ENCODE results near the gene TRABD2B. TPM values are rescaled to one million over a fixed set of nuclear protein-coding genes. Genes with fewer than 3 reads are reported as not detected.
A peak's percentile ranks its signal among the peaks of the same experiment; 100 is the strongest.

TRABD2B gene
- total RNA-seq, 1 donor from 2014 or later, result under 0.01 TPM

DNA sequence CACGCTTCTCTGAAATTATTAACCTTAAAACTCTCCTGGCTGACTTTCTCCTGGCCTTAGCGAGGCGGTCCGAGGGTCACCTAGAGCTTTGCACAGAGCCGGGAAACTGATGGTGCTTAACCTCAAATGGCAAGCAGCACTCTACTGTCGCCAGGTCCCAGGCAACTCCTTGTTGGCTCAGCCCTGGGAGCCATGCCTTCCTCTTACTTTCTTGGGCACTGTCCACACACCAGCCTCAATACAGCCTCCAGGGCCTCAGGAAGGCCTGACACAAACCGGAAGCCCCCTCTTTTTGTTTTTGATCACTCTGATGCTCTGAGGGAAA lies 3.8 kb downstream of the TRABD2B start:
- no peak for DNase-seq (ENCODE audit: low read depth in 2 of 2)

DNA sequence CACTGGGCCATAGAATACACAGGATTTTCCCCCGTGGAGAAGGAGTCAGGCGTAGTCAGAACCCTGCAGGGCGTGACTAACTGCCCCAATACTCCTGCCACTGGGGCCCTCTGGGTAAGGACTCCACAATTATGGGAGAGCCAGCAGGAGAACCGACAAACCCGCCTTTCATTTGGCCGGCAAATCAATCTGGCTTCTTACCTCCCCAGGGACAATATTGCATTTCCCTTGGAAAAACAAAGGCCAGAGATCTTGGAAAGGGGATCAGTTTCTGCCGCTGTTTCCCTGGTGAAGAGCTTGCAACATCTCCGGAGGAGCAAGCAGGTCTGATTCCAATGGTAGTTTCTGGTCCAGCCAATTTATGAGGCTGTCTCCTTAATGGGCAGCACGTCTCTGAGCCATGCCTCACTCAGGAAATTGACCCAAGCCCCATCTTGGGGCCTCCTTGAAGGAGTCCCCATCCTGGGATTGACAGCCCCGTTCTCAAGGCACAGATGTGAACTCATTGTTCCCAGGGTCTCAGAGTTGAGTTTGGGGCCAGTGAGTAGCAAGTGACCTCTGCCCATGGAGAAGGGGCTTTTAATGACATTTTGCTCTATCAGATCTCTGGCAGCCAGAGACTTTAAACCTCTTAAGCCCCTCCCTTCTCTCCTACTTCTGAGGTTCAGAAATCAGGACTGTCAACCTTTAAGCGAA lies 4.3 kb downstream of the TRABD2B start:
- DNase-seq (ENCODE audit: low read depth in 2 of 2), result no peak

DNA sequence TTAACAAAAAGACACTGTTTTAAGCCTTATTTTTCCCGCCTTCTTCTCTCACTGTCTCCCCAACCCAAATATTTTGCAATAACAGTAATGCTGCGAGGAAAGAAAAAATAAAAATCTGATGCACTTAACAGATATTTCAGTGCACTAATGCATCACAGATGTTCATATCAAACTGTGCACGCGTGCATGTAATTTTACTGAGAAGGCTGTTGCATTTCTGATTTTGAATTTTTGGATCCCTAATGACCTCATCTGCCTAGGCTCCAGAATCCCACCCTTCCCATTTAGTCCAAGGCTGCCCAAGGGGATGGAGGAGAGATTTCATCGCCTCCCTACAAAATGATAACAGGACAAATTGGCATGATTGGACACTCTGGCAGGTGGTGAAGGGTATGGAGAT lies 5.5 kb downstream of the TRABD2B start:
- DNase-seq (ENCODE audit: low read depth in 2 of 2), result no peak

DNA sequence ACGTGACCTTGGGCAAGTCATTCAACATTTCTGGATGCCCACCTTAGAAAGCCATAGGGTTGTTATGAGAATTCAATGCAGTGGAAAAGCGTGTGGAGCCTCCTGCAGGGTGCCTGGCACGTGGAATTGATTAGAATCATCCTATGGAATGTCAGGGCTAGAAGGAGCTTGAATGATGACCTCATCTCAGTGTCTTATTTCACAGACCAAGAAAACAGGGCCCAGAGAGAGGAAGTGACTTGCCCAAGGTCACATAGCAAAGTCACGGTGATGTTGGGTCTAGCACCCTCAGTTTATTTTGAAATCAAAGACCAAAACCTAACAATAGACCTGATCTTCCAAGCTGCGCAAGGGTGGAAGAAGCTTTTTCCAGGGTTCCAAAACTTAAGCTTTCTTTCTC lies 6.0 kb downstream of the TRABD2B start:
- DNase-seq (ENCODE audit: low read depth in 2 of 2), result no peak

DNA sequence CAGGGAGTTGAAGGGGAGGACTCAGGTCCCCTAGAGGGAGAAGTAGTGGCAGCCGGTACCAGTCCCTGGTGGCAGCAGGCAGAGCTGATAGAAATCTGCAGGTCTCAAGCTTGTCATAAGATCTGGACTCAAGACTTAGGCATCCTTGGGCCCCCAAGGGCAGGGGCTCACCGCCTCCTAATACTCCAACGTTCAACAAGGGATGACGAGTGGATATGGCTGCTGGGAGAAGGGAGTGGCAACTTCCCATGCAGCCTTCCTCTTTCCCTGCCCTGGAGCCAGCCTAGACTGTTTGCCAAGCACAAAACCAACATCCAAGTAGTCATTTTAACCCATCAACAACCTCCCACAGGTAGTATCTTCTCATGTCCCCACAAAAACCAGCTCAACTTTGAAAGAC lies 6.9 kb downstream of the TRABD2B start:
- DNase-seq (ENCODE audit: low read depth in 2 of 2), result no peak

DNA sequence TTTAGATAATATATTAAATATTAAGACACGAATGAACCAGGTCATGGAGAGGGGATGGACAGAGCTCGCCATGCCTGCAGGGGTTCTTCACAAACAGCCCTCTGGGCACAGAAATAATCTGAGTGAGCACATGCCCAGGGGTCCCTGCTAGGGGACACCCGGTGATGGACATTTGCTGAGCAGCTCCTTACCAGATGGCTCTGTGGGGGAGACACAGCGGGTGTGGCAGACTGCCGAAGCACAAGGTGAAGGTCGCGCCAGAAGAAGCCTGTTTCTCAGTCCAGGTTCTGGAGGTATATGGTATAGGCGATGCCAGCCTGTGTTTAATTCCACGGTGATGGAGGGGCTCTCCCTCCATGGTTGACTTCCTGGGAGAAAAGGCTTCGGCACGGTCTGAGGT lies 9.6 kb downstream of the TRABD2B start:
- DNase-seq (ENCODE audit: low read depth in 2 of 2), result no peak

DNA sequence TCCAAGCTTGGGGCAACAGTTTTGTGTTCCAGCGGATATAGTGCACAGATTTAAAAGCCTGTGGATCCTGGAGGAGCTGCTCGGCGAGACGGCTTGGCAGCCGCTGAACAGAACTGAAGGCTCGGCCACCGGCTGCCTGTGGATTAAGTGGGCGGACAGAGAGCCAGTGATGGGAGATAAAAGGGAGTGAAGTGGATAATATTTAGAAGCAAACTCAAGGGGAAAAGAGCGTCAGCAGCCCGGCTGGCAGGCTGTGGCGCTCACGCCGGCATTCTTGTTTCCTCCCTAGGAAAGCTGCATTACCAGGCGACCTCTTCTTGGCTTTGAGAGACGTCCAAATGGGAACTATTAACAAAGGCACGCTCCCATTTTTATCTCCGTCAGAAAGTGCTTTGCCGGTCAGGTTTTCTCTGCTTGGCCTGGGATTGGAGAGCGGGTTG lies 10.4 kb downstream of the TRABD2B start:
- no peak for DNase-seq (ENCODE audit: low read depth in 2 of 2)

DNA sequence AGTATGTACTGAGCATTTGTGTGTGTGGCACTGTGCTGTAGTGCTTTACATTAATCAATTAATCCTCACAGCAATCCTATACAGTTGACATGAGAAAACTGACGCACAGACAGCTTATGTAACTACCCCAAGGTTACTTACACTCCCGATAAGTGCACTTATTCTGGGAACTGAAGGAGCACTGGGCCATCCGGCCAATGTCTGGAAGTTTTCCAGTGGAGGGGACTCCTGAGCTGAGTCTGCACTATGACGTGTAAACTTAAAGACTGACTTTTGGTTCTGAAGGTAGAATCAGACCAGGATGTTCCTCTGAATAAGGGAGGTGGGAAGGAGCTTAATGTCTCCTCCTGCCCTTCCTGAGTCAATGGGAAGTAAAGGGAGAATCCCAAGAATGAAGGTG lies 12.2 kb downstream of the TRABD2B start:
- DNase-seq (ENCODE audit: low read depth in 2 of 2), result no peak

DNA sequence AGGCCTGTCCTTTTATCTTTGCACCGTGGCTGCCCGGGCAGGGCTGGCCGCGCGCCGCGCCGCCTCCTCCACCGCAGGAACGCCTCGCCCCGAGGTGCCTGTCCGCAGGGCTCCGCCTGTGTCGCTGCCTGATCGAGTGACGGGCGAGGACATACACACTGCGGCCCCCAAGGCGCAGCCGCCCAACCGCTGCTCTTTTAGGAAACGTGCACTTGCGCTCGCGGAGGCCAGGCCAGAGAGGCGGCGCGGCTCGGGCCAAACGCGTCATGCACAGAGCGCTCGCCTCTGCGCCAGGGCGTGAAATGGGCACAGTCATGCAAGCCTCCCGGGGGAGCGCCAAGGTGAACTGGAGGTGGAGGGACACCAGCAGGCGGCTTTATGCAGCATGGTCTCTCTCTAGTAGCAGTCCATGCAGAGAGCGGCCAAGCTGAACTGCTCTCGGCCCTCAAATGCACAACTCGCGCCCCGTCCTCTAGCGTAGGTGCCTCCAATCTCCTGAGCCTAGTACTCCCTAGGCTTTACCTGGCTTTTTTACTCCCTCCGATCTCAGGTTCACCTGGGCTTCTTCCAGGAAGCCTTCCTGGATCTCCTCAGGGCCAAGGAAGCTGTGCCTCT lies 12.9 kb downstream of the TRABD2B start:
- DNase-seq (ENCODE audit: low read depth in 2 of 2), result no peak

DNA sequence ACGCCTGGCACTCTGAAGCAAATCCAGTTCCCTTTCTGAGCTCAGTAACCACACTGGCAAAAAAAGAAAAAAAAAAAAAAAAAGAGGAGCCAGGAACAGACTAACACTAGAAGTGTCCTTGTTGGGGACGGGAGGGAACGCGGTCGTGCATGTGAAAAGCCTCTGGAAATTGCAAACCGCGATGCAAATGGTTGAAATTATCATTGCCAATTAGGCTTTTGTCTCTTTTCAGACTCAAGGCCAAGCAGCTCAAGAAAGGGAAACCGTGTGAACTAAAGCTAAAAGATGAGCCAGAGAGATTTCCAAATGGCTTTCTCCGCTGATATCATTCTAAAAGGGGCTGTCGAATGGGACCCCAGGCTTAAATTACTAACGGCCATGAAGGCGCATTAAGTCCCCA lies 13.5 kb downstream of the TRABD2B start:
- DNase-seq (ENCODE audit: low read depth in 2 of 2), result no peak

DNA sequence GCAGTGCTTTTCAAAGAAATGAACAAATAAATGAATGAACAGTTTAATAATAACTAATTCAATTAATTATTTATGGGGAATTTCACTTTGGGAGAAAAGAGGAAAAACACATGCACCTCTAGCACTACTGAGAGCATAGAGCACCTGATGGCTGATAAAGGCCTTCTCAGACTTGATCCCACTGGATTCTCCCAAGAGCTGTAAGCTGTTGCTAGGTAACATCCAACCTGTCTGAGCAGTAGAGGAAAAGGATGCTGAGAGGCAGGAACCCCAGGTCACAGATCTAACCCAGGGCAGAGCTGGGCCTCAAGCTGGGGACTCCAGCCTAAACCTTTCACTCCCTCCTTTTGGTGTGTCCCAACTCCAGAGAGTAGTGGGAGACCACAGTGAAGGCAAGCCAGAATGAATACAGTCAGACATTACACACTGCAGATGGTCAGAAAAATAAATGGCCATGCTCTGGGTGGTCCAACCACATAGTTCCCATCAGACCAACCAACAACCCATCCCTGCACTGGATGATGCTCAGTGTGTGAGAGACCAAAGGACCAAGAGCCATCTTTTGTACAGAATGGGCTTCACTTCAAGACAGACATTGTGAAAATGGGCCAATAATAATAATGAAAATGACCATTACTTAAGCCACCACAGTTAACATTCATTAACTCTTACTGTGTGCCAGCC lies 15.4 kb downstream of the TRABD2B start:
- no peak for DNase-seq (ENCODE audit: low read depth in 2 of 2)

DNA sequence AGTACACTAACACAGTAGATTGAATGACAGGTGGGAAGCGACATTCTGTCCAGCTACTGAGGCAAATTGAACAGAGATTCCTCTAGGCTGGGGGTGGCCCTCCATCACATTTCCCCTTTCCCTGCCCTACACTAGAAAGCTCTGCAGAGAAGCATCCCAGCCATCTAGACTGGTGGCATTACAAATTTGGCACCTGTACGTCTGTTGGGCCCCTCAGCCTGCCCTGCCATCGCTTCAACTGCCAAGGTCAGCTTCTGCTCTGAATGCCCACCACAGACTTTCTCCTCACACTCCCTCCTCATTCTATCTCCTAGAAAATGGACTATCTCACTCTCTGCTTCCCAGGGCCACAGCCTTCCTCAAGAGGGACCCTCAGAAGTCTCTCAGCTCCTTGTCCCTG lies 16.7 kb downstream of the TRABD2B start:
- DNase-seq (ENCODE audit: low read depth in 2 of 2), result no peak

DNA sequence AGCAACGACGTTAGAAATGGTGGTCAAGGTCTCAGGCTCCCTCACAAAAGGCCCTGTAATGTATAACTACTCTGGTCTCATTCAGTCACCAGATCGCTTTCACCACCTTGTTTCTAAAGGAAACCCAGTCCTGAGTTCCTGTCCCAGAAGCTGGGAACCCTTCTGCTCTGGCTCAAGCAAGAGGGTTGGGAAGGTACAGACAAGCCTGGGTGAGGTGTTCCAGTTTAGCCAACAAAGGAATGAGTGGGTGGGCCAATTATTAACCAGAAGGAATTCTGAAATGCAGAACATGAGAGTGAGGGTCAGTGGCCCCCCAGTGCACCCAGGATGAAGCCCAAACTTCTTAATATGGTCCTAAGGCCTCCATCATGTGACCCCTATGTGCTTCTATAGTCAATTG lies 17.5 kb downstream of the TRABD2B start:
- no peak for DNase-seq (ENCODE audit: low read depth in 2 of 2)

DNA sequence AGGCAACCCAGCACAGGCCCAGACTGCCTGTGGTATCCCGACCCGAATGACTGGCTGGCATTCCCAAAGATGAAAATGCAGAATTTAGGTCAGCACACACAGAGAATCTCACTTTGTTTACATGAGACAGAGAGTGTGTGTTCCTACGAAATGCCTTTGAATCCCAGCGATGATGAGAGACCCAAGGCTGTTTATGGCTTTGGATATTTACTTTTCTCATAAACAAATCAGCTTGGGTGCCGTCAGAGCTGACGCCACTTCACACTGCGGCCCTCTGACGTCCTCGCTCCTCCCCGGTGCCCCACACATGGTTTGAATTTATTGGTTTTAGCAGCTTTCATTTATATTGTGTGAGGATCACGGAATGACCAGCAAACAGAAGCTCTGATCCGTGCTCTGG lies 18.7 kb downstream of the TRABD2B start:
- no peak for DNase-seq (ENCODE audit: low read depth in 2 of 2)

DNA sequence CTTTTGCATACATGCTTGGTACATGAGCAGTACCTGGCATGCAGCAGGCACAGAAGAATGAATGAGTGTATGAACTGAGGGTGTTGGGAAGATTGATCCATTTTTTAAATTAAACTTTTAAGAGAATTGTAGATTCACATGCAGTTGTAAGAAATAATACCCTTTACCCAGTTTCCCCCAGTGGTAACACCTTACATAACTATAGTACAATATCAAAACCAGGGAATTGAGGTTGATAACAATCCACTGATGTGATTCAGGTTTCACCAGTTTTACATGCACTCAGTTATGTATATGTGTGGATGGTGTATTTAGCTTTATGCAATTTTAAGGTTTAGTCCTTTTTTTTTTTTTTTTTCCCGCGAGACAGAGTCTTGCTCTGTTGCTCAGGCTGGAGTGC lies 20.5 kb downstream of the TRABD2B start:
- DNase-seq (ENCODE audit: low read depth in 2 of 2), result no peak

DNA sequence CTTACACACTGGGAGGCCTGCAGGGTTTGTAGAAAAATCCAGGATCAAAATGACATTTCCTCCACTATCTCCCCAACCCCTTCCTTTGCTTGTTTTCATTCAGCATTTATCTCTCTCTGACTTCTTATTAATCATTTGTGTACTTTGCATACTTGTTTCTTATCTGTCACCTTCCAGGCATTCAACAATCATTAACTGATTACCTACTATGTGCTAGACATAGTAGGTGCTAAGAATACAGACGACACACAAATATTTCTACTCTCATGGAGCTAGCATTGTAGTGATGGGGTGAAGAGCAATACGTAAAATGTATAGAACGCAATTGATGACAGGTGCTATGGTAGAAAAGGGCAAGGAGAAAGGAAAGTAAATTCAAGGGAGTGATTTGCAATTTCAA lies 20.9 kb downstream of the TRABD2B start:
- DNase-seq (ENCODE audit: low read depth in 2 of 2), result no peak

DNA sequence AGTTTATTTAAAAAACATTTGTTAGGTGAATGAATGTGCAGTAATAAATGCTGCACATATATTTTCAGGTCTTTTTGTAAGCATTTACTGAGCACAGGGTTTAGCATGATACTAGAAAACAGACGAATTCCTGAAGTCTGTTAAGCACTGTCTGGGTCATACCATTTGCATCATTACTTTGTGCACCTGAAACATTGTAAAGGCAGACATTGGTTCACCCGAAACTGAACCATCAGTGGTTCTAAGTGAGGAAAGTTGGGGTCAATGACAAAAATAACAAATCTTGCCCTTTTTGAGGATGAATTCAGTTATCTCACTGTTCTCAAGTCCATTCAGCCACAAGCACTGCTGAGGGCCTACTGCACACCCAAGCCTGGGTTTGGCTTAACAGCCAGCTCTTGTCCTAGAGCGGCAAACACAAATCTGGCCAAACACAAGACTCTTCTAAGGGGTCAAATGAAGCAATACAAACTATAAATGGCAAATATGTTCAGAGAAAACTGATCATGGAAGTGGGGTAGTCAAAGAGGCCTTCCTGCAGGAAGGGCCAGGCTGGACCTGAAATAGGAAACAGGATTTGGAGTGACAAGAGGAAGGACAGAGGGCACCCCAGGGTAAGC lies 21.8 kb downstream of the TRABD2B start:
- DNase-seq (ENCODE audit: low read depth in 2 of 2), result no peak

DNA sequence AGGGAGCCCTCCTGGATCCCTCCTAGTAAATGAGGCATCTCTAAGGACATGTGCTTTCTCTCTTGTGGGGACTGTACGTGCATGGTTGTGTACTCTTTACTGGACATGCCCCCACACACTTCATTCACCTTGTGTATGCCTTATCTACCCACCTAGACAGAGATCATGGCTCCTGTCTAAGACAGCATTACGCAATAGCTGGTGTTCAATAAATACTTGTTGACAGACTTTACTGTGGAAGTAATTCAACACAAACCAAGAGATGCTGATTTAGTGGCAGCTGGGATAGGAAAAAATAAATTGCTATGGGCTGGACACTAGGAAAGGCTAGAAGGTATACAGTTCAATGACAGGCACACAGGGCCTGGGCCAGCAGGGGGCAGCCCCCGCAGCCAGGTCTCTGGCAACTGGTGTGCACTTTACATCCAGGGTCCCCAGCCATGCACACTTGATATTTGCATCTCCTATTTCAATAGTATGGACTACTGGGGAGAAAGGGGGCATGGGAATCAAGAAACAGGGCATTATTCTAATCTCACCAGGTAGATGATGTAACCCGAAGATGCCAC lies 24.2 kb downstream of the TRABD2B start:
- DNase-seq (ENCODE audit: low read depth in 2 of 2), result peak in 1 of 2 donors; percentile 6

DNA sequence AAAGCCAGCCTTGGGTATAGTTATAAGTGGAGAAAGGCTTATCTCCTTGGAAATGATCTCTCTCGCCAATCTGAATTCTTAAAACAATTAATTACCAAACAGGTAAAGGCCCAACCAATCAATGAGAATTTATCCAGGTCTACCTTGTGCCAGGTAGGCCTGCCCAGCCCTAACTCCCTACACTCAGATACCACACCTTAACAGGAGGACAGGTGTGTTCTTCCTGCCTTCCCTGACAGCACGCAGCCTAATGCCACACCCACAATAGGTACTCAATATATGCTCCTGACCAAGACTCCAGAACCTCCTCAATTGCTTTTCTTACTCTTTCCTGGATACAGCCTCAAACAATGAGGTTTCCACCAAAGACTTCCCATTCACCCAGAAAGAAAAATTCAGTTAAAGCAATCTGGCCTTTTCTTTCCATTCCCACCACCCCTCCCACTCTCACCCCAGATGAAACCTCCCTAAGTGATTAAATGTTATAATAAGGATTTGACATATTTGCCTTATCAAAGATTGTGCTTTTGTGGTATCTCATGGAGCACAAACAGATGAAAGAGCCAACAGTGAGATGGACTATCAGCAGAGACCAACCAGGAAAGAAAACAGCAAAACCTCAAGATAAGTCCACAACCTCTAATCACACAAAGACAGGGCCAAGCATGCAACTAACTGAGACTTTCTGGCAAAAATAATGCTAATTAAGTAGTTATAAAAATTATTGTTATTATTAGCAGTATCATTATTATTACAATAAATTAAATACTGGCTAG lies 25.6 kb downstream of the TRABD2B start:
- no peak for DNase-seq (ENCODE audit: low read depth in 2 of 2)

DNA sequence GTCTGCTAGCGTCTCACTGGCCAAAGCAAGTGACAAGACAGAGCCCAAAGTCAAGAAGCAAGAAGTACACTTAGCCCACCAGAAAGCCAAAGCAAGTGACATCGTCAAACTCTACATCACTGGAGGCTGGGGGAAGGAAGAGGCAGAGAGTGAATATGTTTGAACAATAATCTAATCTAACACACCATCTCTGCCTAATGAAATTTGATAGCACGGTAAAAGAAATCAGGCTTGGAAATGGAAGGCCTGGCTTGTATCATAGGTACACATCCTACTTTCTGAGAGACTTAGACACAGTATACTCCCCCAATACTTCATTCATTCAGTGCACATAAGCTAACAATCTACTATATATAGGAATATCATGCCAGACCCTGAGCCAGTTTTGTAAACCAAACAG lies 26.3 kb downstream of the TRABD2B start:
- DNase-seq (ENCODE audit: low read depth in 2 of 2), result no peak

DNA sequence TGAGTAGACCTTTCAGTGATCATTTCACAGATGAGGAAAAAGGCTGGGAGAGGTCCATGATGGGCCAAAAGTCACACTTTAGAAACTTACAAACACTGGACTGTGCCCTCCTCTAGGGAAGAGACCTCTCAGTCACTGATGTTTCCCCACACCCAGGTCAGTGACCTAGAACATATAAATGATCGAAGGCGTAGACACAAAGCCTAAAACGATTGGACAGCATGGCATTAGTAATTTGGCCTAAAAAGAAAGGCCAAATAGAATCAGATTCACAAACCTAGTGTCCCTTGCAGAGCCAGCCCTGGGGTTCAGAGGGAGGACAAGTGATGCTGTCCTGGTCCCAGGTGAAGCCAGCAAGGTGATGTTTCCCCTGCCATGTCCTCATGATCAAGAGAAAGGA lies 27.7 kb downstream of the TRABD2B start:
- no peak for DNase-seq (ENCODE audit: low read depth in 2 of 2)

DNA sequence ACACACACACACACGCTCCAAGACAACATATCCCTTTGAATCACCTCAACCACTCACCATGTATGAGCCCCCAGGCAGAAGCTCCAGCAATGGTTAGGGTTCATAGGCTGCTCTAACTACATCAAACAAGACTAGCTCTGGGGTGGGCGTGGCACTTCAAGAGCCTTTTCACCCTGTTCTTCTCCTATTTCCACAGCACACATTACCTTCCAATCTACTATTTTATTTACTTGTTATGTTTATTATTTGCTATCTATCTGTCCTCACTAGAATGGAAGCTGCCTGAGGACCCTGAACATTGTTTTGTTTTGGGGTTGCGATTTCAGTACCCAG lies 28.7 kb downstream of the TRABD2B start:
- no peak for DNase-seq (ENCODE audit: low read depth in 2 of 2)

Data from dermis microvascular lymphatic vessel endothelial cell (primary cell).